Epithelial cell of proximal tubule (primary cell): ENCODE results near the gene NUDT6. TPM values are rescaled to one million over a fixed set of nuclear protein-coding genes. Genes with fewer than 3 reads are reported as not detected.
"Not testable (repeated sequence)": the region's sequence is repeated elsewhere in the genome, so short reads cannot be mapped to it uniquely, and the experiment has no call there.

Source experiments
- DNase-seq: peaks from one replicate; pipeline ENCODE4 v3.0.0-alpha.2; 2011; ENCODE audit warnings: low read depth
- H3K4me3 ChIP-seq: 2 replicates; pipeline ENCODE4 v1.5.1; 2011; ENCODE audit warnings: low read depth, mild to moderate bottlenecking, low read length
- total RNA-seq: library from RNA; depleted of rRNA; stranded (reverse); fragments of >200 nt; gene quantifications from 2 replicates; pipeline ENCODE4 v1.2.3, GENCODE V29; 2015
- TF ChIP-seq, protein P1 (sequence below): conservative IDR thresholded peaks from 2 replicates; pipeline ENCODE4 v1.5.1; 2012; ENCODE audit warnings: low read depth, mild to moderate bottlenecking, low read length

The NUDT6 gene
- total RNA-seq, 1 donor from 2014 or later: 5.7 TPM

- no peak overlapping the region for H3K4me3 ChIP-seq
- no peak for DNase-seq
- TF ChIP-seq, protein P1, sequence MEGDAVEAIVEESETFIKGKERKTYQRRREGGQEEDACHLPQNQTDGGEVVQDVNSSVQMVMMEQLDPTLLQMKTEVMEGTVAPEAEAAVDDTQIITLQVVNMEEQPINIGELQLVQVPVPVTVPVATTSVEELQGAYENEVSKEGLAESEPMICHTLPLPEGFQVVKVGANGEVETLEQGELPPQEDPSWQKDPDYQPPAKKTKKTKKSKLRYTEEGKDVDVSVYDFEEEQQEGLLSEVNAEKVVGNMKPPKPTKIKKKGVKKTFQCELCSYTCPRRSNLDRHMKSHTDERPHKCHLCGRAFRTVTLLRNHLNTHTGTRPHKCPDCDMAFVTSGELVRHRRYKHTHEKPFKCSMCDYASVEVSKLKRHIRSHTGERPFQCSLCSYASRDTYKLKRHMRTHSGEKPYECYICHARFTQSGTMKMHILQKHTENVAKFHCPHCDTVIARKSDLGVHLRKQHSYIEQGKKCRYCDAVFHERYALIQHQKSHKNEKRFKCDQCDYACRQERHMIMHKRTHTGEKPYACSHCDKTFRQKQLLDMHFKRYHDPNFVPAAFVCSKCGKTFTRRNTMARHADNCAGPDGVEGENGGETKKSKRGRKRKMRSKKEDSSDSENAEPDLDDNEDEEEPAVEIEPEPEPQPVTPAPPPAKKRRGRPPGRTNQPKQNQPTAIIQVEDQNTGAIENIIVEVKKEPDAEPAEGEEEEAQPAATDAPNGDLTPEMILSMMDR: no peak
Measured at GRCh38 chr4:122959981-122960610, 37.7 kb upstream of the NUDT6 start.

DNA sequence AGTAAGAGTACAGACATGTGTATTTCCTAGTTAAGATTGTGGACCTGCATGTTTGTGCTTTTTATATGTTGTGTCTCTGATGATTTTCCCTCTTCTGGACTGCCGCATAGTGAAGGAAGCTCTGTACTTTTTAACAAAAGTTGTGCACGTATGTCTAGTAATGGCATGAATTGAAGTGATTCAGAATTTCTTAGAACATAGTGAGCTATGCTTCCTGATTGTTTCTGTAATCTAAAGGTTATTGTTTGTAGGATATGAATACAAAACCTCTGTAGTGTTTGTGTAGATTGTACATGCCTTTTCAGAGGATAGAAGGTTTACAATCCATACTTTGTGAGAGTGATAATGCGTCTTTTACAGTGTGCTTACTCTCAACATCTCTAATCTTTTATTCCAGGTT is 37.0 kb upstream of the NUDT6 start:
- DNase-seq: no peak
- no peak overlapping the region for H3K4me3 ChIP-seq
- TF ChIP-seq, protein P1: no peak

GRCh38 chr4:122958505-122958904 is 36.1 kb upstream of the NUDT6 start:
- TF ChIP-seq, protein P1: no peak
- no peak overlapping the region for H3K4me3 ChIP-seq
- no peak for DNase-seq

DNA sequence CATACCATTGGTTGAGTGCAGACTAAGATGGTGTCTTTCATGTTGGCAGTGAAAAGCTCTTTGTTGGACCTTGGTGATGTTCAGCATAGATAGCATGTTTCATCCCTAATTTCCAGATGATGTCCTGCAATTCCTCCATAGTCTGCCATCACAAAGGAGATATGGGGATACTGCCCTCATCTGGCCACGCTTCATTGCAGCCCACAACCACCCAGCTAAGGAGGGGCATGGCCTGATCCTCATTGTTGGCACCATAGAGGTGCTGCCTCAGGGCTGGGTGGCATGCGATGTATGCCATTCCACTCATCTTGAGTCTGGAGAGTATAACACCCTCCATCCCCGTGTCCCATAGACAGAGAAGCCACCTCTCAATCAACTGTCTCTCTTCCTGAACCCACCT is 31.5 kb upstream of the NUDT6 start:
- TF ChIP-seq, protein P1: no peak
- H3K4me3 ChIP-seq: no peak overlapping the region
- no peak for DNase-seq

GRCh38 chr4:122952028-122952427 is 29.6 kb upstream of the NUDT6 start:
- TF ChIP-seq, protein P1: no peak
- no peak for DNase-seq
- no peak overlapping the region for H3K4me3 ChIP-seq

DNA sequence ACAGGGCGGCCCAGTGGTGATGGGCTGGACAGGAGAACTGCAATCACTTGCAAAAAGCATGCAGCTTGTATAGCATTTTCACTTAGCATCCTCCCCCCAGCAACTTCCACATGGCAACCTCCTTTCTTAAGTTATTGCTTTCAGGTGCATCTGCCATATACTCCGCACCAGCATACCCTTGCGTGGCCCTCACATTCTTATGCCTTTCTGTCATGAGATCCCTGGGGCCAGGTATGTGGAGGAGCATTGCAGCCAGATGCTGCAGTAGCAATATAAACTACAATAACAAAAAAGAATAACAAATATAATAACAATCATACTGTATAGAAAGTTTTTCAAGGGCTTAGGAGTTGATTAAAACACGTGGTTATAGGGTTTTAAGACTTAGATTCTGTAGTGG is 26.3 kb upstream of the NUDT6 start:
- no peak overlapping the region for H3K4me3 ChIP-seq
- TF ChIP-seq, protein P1: no peak
- DNase-seq: no peak

DNA sequence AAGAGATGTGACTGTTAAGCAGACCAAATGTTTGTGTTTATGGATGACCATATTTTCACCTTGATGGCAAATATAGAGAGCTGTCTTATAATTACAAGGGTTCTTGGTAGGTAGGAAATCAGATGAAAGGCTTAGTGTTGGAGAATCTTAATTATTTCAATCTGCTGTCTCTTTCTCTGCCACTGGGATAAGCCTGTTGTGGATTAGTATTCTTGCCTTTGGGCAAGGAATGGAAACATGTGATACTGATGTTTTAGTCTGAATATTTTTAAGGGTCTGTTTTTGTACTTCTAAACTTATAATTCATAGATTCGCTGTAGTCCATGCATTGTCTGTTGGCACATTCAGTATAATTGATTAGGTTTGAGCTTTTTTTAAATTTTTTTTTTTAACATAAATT is 23.7 kb upstream of the NUDT6 start:
- TF ChIP-seq, protein P1: no peak
- DNase-seq: no peak
- no peak overlapping the region for H3K4me3 ChIP-seq

DNA sequence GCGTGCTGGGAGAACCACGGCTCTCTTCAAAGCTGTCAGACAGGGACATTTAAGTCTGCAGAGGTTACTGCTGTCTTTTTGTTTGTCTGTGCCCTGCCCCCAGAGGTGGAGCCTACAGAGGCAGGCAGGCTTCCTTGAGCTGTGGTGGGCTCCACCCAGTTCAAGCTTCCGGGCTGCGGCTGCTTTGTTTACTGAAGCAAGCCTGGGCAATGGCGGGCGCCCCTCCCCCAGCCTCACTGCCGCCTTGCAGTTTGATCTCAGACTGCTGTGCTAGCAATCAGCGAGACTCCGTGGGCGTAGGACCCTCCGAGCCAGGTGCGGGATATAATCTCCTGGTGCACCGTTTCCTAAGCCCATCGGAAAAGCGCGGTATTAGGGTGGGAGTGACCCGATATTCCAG is 22.7 kb upstream of the NUDT6 start:
- DNase-seq, H3K4me3 ChIP-seq: not testable (repeated sequence)
